OCI-LY7 (cell line): Measurements from ENCODE around the gene USP32.

ENCODE experiments used
- EZH2phosphoT487 ChIP-seq: fragments of 200-600 bp; sonication (generic); IDR thresholded peaks from 2 replicates; pipeline ENCODE4 v1.6.1; 2018; ENCODE audit warnings: low read depth, borderline replicate concordance, mild to moderate bottlenecking, mixed run types, antibody characterized with exemption, low read length, moderate library complexity, mixed read lengths
- TF ChIP-seq, protein P1 (sequence below): fragments of 200-600 bp; sonication (generic); conservative IDR thresholded peaks from 2 replicates; pipeline ENCODE4 v1.5.1; 2014; ENCODE audit warnings: mild to moderate bottlenecking, antibody characterized with exemption, low read length, moderate library complexity, mixed read lengths

GRCh38 chr17:60401819-60402218 lies 9.9 kb upstream of the USP32 start:
- TF ChIP-seq, protein P1, sequence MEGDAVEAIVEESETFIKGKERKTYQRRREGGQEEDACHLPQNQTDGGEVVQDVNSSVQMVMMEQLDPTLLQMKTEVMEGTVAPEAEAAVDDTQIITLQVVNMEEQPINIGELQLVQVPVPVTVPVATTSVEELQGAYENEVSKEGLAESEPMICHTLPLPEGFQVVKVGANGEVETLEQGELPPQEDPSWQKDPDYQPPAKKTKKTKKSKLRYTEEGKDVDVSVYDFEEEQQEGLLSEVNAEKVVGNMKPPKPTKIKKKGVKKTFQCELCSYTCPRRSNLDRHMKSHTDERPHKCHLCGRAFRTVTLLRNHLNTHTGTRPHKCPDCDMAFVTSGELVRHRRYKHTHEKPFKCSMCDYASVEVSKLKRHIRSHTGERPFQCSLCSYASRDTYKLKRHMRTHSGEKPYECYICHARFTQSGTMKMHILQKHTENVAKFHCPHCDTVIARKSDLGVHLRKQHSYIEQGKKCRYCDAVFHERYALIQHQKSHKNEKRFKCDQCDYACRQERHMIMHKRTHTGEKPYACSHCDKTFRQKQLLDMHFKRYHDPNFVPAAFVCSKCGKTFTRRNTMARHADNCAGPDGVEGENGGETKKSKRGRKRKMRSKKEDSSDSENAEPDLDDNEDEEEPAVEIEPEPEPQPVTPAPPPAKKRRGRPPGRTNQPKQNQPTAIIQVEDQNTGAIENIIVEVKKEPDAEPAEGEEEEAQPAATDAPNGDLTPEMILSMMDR, result no peak
- no peak for TF ChIP-seq EZH2phosphoT487
